GM12878 (cell line): ENCODE data around the gene TRPC4. TPM values are rescaled to one million over a fixed set of nuclear protein-coding genes. Genes with fewer than 3 reads are reported as not detected.

ENCODE experiments used
- ATAC-seq: fragments of 200-7000 bp; cut with Tn5 transposase; 3 replicates; pipeline ENCODE4 v1.9.1; 2020; ENCODE audit warnings: mild to moderate bottlenecking, moderate library complexity
- BruUV-seq: library from RNA; stranded (reverse); fragments of 400-500 nt; replicated peaks from 2 replicates; lab custom pipeline; 2021; lab: Mats Ljungman, UMichigan
- CTCF ChIA-PET: fragments of 300-600 bp; sonication (Branson Sonifier 250); formaldehyde crosslinking; extraction: SDS; loops from one replicate; lab custom pipeline; 2021; ENCODE audit warnings: inconsistent platforms; lab: Yijun Ruan, JAX
- POLR2A ChIA-PET: fragments of 350-600 bp; formaldehyde crosslinking; extraction: SDS; loops from one replicate; lab custom pipeline; 2021; ENCODE audit warnings: inconsistent platforms; lab: Charles Lee
- RAD21 ChIA-PET: fragments of 300-600 bp; sonication (Branson Sonifier 250); formaldehyde crosslinking; loops from one replicate; lab custom pipeline; 2023; ENCODE audit warnings: antibody characterized with exemption; ENCODE audit not compliant: unreplicated experiment; lab: Charles Lee
- SMC1A ChIA-PET: fragments of 300-600 bp; sonication (Branson Sonifier 250); formaldehyde crosslinking; loops from one replicate; lab custom pipeline; 2023; ENCODE audit not compliant: unreplicated experiment, uncharacterized antibody; lab: Charles Lee
- DNase-seq: peaks from one replicate; pipeline ENCODE4 v3.0.0-alpha.2; 2011; ENCODE audit warnings: low read depth, low spot score
- FAIRE-seq: peaks from 3 replicates; lab custom pipeline; 2011; peaks lifted over from hg19 to GRCh38; lab: Jason Lieb, UNC
- H2AFZ ChIP-seq: 2 replicates; pipeline ENCODE4 v1.6.0; 2011; ENCODE audit warnings: low read depth, low read length, control low read depth; ENCODE audit not compliant: control insufficient read depth
- H3K27ac ChIP-seq: 2 replicates; pipeline ENCODE4 v1.5.1; 2011; ENCODE audit warnings: control low read depth; ENCODE audit not compliant: control insufficient read depth, insufficient read depth
- H3K27me3 ChIP-seq, 2 experiments: replicated peaks in 1 of 2; 2 replicates each; pipeline versions ENCODE4 v1.6.0 to v1.6.1; 2011; ENCODE audit warnings: low read length in 1 of 2; ENCODE audit not compliant: control insufficient read depth in 2 of 2, insufficient read depth in 2 of 2
- H3K36me3 ChIP-seq, 2 experiments: 2 replicates each; pipeline ENCODE4 v1.5.1; 2011; ENCODE audit warnings: low read length in 1 of 2; ENCODE audit not compliant: control insufficient read depth in 2 of 2, insufficient read depth in 2 of 2
- H3K4me1 ChIP-seq: 2 replicates; pipeline ENCODE4 v1.6.1; 2011; ENCODE audit warnings: mild to moderate bottlenecking, low read length, moderate library complexity, mixed read lengths; ENCODE audit not compliant: control insufficient read depth, insufficient read depth
- H3K4me2 ChIP-seq: 2 replicates; pipeline ENCODE4 v1.6.0; 2011; ENCODE audit warnings: control low read depth; ENCODE audit not compliant: control insufficient read depth, insufficient read depth
- H3K4me3 ChIP-seq: fragments of 200-600 bp; sonication (generic); 2 replicates; pipeline ENCODE4 v1.5.1; 2016
- H3K79me2 ChIP-seq: 2 replicates; pipeline ENCODE4 v1.6.0; 2011; ENCODE audit warnings: low read length; ENCODE audit not compliant: control insufficient read depth, insufficient read depth
- H3K9ac ChIP-seq: 2 replicates; pipeline ENCODE4 v1.8.0; 2011; ENCODE audit warnings: low read length, control low read depth, mixed read lengths; ENCODE audit not compliant: control insufficient read depth, insufficient read depth
- H3K9me3 ChIP-seq: replicated peaks from 3 replicates; pipeline ENCODE4 v1.5.1; 2011; ENCODE audit warnings: mild to moderate bottlenecking, low read length; ENCODE audit not compliant: control insufficient read depth, insufficient read depth
- H4K20me1 ChIP-seq: 2 replicates; pipeline ENCODE4 v1.6.0; 2011; ENCODE audit not compliant: control insufficient read depth, insufficient read depth
- ASH2L ChIP-seq: fragments of 300-600, 200-600 bp; sonication (generic); IDR thresholded peaks from 2 replicates; pipeline ENCODE4 v1.6.1; 2017; ENCODE audit warnings: low read depth, mild to moderate bottlenecking, borderline replicate concordance
- ESRRA ChIP-seq: IDR thresholded peaks from 2 replicates; pipeline ENCODE4 v1.6.1; 2012; ENCODE audit warnings: mild to moderate bottlenecking, low read length, improper control_type of control experiment
- IKZF1 ChIP-seq: fragments of 450-650 bp; conservative IDR thresholded peaks from 2 replicates; pipeline ENCODE4 v1.6.1; 2017; ENCODE audit warnings: antibody characterized with exemption, mild to moderate bottlenecking
- KAT2A ChIP-seq: conservative IDR thresholded peaks from 2 replicates; pipeline ENCODE4 v1.6.1; 2011; ENCODE audit warnings: low read depth, low read length; ENCODE audit not compliant: control insufficient read depth
- NFYA ChIP-seq: IDR thresholded peaks from 2 replicates; pipeline ENCODE4 v1.6.1; 2011; ENCODE audit warnings: low read depth, mild to moderate bottlenecking, low read length, improper control_type of control experiment, borderline replicate concordance
- PML ChIP-seq: IDR thresholded peaks from 2 replicates; pipeline ENCODE4 v1.6.1; 2012; ENCODE audit warnings: low read length, inconsistent platforms
- POLR2A ChIP-seq: IDR thresholded peaks from 2 replicates; pipeline ENCODE4 v1.6.1; 2011; ENCODE audit warnings: low read depth, mild to moderate bottlenecking, low read length
- RCOR1 ChIP-seq: conservative IDR thresholded peaks from 2 replicates; pipeline ENCODE4 v1.6.1; 2012; ENCODE audit warnings: low read depth, low read length, improper control_type of control experiment
- SREBF2 ChIP-seq: IDR thresholded peaks from 2 replicates; pipeline ENCODE4 v1.6.1; 2012; ENCODE audit warnings: mild to moderate bottlenecking, low read length
- SRF ChIP-seq, 2 experiments: IDR thresholded peaks; 2 replicates each; pipeline ENCODE4 v1.6.1; 2011; ENCODE audit warnings: low read depth in 2 of 2, low read length in 2 of 2, mild to moderate bottlenecking in 1 of 2, moderate library complexity in 1 of 2
- TBL1XR1 ChIP-seq: IDR thresholded peaks from 2 replicates; pipeline ENCODE4 v1.6.1; 2012; ENCODE audit warnings: low read depth, low read length, improper control_type of control experiment
- ZNF687 ChIP-seq: fragments of 450-650 bp; IDR thresholded peaks from 2 replicates; pipeline ENCODE4 v1.6.1; 2017; ENCODE audit warnings: mild to moderate bottlenecking, moderate library complexity
- whole genome bisulfite sequencing: methylation state at CpG from one replicate; pipeline ENCODE4 v1.1.6; 2016; ENCODE audit warnings: low lambda C conversion rate; ENCODE audit not compliant: insufficient replicate concordance, insufficient coverage; ENCODE audit errors: missing lambda C conversion rate; 5-methylcytosine and 5-hydroxymethylcytosine counted together
- in situ Hi-C: fragments of 300-500 bp; cut with MboI; formaldehyde crosslinking; loops from 9 replicates; pipeline ENCODE4 v1.14.3; 2018; ENCODE audit warnings: mixed read lengths
- intact Hi-C: fragments of 100-400 bp; cut with micrococcal nuclease; formaldehyde crosslinking; loops from one replicate; pipeline ENCODE4 v1.14.2; 2022; ENCODE audit not compliant: unreplicated experiment
- polyA plus RNA-seq, 11 experiments: library from polyadenylated mRNA; depleted of rRNA in 4 of 11; unstranded in 6 of 11; stranded (reverse) in 5 of 11; fragments of >200 nt; fragmentation: Nextera tagmentation in 4 of 11; fragmentation: Illumina TruSeq in 1 of 11; extraction: Ambion mirVana in 4 of 11; extraction: Trizol in 1 of 11; gene quantifications; 1 replicate in 1 of 11; 2 replicates in 10 of 11; pipeline versions ENCODE4 v1.2.1 to v1.2.3, GENCODE V29; 2011 to 2016; ENCODE audit warnings: inconsistent platforms in 2 of 11, missing spikeins in 2 of 11, low read depth in 1 of 11
- total RNA-seq, 4 experiments: library from RNA; depleted of rRNA in 3 of 4; stranded (reverse); fragments of >200 nt in 3 of 4; fragmentation: Illumina TruSeq in 1 of 4; extraction: Trizol in 1 of 4; gene quantifications; 2 replicates each; pipeline versions ENCODE4 v1.2.1 to v1.2.3, GENCODE V29; 2013 to 2021
- TF ChIP-seq, protein P1 (sequence below): IDR thresholded peaks from 2 replicates; pipeline ENCODE4 v1.6.1; 2011; ENCODE audit warnings: borderline replicate concordance, low read depth, mild to moderate bottlenecking, moderate library complexity, low read length; ENCODE audit not compliant: insufficient read depth, poor library complexity, severe bottlenecking

Gene TRPC4
- total and polyA plus RNA-seq, 10 of the 15 experiments (the other 5 are each of a cell fraction or from before 2014, with no cell fraction given): not detected

- DNase-seq: no peak
- in situ Hi-C loops: no loop called here
- H3K9ac ChIP-seq: no peak overlapping the region
- H3K4me1 ChIP-seq: no peaks in the 10 kb centered on the region
- H3K4me3 ChIP-seq: no peak overlapping the region
- H2AFZ ChIP-seq: no peak overlapping the region
- no peak overlapping the region for H3K27ac ChIP-seq
- no peak for TF ChIP-seq POLR2A
- no peak overlapping the region for H3K4me2 ChIP-seq
- ChIA-PET RAD21 (no interaction called here), SMC1A (no interaction called here), POLR2A (no interaction called here), CTCF (no interaction called here)
- H3K36me3 ChIP-seq: no peaks in the 10 kb centered on the region
- WGBS: 44% methylated on average over 4 of the region's 4 CpGs
- H4K20me1 ChIP-seq: no peaks in the 10 kb centered on the region
- ATAC-seq: no peak
- H3K27me3 ChIP-seq: no peaks in the 10 kb centered on the region
- H3K9me3 ChIP-seq: no peaks in the 10 kb centered on the region
- no peak for FAIRE-seq
- no peaks in the 10 kb centered on the region for H3K79me2 ChIP-seq
- intact Hi-C loops: no loop called here
- BruUV-seq: no TSS peak
Measured at GRCh38 chr13:37627428-37627827, 242.1 kb downstream of the TRPC4 start.

- H4K20me1 ChIP-seq: no peaks in the 10 kb centered on the region
- in situ Hi-C loops (no loop called here), intact Hi-C loops (no loop called here)
- H3K9me3 ChIP-seq: no peaks in the 10 kb centered on the region
- no peak overlapping the region for H3K4me2 ChIP-seq
- no peaks in the 10 kb centered on the region for H3K27me3 ChIP-seq
- no peak overlapping the region for H3K4me3 ChIP-seq
- ChIA-PET POLR2A (no interaction called here), SMC1A (no interaction called here), CTCF (no interaction called here), RAD21 (no interaction called here)
- no peak for ATAC-seq
- no peaks in the 10 kb centered on the region for H3K36me3 ChIP-seq
- no peak for DNase-seq
- no peaks in the 10 kb centered on the region for H3K79me2 ChIP-seq
- no peak overlapping the region for H3K27ac ChIP-seq
- no peaks in the 10 kb centered on the region for H3K4me1 ChIP-seq
- FAIRE-seq: no peak
- TF ChIP-seq SREBF2 (no peak), KAT2A (no peak), ZNF687 (no peak), POLR2A (no peak), SRF (IDR thresholded peaks at IDR 0.05; ENCODE audit: low read depth in 2 of 2, low read length in 2 of 2) (no peak), TBL1XR1 (no peak), IKZF1 (no peak), ESRRA (no peak), RCOR1 (no peak), ASH2L (no peak), NFYA (no peak), PML (no peak)
- TF ChIP-seq, protein P1, sequence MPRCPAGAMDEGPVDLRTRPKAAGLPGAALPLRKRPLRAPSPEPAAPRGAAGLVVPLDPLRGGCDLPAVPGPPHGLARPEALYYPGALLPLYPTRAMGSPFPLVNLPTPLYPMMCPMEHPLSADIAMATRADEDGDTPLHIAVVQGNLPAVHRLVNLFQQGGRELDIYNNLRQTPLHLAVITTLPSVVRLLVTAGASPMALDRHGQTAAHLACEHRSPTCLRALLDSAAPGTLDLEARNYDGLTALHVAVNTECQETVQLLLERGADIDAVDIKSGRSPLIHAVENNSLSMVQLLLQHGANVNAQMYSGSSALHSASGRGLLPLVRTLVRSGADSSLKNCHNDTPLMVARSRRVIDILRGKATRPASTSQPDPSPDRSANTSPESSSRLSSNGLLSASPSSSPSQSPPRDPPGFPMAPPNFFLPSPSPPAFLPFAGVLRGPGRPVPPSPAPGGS: no peak
- no TSS peak for BruUV-seq
- WGBS: 0% methylated on average over 3 of the region's 3 CpGs
- H3K9ac ChIP-seq: no peak overlapping the region
- no peak overlapping the region for H2AFZ ChIP-seq
Measured at GRCh38 chr13:37621811-37622361, 247.7 kb downstream of the TRPC4 start.
